Activated gamma-delta T cell (primary cell): ENCODE results near the gene GAS7.

Experiments
- DNase-seq: peaks from one replicate; lab custom pipeline; 2025; lab: John Stamatoyannopoulos, UW

GAS7 gene

DNA sequence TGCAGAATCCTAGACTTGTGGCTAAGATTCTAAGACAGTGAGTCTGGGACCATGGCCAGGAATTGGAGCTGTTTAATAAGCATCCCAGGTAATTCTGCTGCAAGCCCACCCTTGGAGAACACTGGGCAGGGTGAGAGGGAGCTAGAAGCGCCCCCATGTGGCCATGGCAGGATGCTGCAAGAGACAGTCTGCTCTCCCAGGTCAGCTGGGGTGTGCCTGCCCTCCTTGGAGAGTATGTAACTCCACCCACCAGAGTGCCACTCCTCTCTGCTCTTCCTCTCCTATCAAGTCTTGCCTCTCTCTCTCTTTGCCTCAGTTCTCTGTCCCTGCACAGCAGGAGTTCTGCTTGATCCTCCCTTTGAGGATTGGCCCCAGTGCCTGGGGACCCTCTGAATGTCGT, 308.3 kb downstream of the GAS7 start:
- no peak for DNase-seq

DNA sequence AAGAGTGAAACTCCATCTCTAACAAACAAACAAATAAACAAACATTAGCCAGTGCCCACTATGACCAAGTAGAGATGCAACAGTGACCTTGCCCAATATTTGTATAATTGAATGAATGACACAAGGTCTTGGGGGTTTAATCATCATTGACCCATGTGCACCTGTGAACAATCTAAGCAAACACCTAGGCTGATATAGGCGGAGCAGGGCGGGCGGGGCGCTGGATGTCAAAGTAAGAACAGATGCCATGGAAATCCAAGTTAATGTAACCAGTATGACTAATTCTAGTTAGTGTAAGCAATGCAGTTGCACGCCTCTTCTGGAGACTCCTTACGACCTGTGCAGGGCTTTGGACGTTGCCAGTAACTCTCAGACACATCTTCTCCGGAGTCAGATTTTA, 310.9 kb downstream of the GAS7 start:
- no peak for DNase-seq

DNA sequence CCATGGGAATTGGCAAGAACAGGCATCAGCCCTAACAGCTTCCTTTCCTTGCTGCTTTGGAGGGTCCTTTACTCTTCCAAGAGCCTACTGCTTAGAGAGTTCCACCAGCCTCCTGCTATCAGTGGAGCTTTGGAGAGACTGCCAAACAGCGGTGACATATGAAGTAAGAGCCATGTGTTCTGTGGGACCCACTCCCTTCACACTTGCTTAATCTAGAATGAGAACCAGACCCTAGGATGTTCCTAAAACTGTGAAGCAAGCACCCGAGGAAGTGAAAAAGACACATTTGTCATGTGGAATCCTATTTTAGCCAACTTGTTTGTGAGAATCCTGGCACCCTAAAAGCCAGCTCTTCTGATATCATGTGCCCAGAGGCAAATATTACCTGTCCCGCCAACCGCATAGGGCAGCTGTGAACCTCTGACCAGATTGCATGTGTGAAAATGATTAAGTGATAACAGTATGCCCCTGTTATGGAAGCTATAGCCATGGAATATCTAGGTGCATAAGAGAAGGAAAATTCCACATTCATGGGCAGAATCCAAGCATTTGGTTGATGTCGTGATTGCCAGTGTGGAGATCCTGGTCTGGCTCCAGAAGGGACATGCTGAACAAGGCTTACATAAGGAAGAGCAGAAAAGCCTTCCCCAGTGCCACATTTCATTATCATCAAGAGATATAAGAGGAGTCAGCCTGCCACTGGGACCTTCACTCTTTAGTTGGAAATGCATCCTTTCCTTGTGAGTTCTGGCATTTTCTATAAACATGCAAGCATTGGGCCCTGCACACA, 312.1 kb downstream of the GAS7 start:
- no peak for DNase-seq

DNA sequence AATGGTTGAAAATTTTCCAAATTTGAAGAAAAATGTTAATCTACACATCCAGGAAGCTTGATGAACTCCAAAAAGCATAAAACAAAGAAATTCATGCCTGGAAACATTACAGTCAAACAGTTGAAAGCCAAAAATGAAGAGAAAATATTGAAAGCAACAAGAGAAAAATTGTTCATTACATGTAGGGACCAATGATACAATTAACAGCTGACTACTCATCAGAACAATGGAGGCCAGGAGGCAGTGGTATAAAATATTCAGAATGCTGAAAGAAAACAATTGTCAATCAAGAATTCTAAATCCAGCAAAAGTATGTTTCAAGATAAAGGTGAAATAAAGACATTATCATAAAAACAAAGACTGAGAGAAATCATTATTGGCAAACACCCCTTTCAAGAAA, 315.0 kb downstream of the GAS7 start:
- DNase-seq = no peak

DNA sequence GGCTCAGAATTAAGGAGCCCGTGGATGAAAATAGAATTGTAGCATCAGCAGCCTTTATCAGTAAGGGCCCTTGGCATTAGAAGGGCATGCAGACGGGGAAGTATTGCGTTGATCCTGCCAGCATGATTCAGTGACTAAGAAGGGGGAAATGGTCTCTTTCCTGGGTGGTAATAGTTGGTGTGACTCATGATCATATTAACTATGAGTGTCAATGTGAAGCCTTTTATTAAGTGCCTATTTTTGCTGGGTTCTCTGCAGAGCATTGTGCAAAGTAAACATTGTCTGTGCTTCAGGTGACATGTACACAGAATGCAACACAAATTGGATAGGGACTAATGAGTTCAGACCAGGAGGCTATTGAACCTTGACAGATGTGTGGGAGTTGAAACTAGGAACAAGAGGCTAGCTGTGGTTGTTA, 317.8 kb downstream of the GAS7 start:
- DNase-seq = no peak

DNA sequence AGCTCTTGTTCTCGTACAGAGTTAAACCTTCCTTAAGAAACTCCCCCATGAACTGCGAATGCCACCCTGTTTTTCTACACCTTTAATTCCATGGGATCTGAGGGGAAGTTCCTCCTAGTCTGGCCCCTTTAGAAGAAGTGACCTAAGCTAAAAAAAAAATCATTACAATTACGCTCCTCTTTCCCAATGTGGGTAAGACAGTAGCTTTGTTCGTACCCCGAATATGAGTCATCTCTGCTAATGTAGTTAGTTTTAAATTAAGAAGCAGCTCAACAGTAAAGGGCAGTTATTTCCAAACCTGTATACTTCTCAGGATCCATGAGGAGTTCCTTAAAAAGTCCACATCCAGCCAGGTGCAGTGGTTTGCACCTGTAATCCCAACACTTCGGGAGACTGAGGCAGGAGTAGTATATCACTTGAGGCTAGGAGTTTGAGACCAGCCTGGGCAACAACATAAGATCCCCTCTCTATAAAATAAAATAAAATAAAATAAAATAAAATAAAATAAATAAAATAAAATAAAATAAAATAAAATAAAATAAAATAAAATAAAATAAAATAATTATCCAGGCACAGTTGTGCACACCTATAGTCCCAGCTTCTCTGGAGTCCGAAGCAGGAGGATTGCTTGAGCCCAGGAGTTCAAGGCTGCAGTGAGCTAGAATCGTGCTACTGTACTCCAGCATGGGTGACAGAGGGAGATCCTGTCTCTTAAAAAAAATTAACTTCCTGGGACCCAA, 319.4 kb downstream of the GAS7 start:
- DNase-seq = no peak

DNA sequence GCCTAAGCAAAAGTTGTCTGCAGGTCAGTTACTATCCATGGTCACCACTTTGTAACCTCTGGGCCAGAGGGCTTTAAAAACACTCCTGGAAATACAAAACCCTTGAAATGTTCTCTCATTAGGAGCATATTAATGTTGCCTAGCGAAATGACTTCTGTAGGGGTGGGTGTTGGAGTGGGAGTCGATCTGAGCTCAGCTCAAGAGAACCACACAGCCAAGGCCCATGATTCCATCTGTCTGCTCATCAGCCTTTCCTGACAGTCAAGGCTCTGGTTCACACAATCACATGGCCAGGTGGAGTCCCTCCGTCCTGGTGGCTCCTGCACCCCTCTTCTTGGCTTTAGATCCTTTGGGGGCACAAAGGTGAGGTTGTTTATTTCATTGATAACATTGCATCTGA, 320.1 kb downstream of the GAS7 start:
- DNase-seq = no peak

DNA sequence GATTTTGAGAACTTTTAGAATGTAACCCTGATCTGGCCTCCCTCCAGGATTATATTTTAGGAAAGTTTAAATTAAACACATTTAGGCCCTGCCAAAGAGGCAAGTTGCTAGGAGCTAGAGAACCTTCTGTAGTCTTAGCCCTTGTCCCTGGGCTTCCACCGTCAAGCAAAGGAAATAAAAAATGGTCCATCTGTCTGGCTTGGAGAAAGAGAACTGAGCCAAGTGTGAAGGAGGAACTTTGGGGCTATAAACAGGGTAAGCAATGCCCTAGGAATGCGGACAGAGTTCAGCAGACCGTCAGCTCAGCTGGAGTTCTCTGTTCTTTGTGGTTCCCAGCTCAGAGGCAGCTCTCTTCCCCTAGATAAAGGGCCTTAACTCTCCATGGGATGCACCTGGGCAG, 323.0 kb downstream of the GAS7 start:
- no peak for DNase-seq

DNA sequence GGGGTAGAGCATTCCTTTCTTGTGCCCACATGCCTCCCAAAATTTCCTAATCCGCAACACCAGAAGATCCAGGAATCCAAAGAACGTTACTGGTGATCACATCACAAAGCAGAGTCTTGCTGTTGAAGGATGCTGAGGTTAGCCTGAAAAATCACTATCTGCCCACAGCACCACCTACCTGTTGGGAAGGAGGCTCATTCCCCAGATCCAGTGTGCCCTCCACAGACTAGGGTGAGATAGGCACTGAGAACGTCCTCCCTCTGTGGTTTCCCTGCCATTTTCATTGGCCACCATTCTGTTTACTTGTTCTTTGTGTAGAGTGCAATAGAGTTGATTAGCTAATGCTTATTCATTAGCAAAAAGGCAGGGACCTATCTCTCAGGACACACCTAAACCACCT, 323.7 kb downstream of the GAS7 start:
- no peak for DNase-seq

DNA sequence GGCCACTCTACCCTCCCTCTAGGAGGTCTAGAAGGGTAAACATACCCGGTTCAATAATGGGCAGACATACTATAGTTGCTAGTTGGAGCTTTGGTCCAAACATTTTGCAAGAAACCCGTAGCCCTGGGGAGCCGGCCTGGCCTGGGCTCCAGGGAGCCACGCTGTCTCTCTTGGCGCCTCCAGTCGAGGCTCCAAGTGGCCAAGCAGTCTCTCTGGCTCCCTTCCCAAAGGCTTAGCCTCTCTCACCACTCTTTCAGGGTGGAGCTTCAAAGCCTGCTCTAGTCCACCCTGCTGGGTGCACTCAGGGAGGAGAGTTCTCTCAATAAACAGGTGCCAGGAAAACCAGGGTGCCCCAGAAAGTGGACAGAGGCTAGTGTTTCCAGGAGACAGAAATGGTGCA, 325.6 kb downstream of the GAS7 start:
- DNase-seq = no peak

DNA sequence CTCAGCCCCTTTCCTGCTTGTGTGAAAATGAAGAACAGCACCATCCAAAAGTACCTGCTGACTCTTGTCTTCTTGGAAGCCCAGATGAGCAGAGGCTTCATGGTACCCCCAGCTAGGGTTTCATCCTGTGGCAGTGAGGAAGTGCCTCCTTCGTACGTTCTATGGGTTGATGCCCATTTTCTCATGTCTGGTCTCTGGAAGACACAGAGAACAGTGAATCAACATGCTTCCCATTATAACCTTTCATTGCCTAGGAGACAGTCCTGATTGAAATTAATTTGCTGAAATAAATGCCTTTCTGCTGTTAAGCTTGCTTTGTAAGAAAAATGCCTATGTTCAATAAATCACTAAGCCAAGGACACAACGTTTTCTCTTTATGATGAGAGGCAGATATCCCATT, 329.9 kb downstream of the GAS7 start:
- no peak for DNase-seq

DNA sequence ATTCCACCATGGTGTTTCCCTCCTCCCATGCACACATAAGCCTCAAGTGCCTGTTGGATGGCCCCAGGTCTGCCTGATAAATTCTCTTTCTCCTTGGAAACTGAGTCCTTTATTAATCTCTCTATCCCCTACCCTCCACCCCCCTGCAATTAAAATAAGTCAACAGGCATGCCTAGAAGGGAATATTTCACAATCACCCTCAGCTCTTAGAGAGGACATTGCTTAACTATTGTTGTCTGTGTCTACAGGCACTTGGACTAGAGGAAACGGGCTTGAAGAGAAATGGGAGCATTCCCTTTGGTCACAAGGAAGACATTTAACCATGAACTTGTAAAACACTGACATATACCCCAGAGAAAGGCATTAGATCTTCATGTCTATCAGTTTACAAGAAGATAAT, 332.8 kb downstream of the GAS7 start:
- DNase-seq = no peak

DNA sequence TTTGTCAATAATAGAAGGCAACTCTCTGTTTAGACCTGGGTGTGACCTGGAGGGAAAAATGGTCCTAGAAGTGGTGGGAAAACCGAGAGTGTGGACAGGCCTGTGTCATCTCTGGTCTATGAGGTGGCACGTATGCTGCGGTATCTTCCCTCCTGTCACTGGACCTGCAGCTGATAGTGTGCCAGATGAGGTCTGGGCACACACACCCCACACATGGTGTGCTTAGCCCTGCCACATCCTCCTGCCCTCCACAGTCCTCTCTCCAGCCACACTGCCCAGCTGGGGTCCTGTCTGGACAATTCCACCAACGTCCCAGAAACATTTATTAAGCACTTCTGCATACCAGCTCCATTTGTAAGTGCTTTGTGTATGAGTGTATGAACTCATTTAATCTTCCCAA, 335.5 kb downstream of the GAS7 start:
- DNase-seq = no peak

DNA sequence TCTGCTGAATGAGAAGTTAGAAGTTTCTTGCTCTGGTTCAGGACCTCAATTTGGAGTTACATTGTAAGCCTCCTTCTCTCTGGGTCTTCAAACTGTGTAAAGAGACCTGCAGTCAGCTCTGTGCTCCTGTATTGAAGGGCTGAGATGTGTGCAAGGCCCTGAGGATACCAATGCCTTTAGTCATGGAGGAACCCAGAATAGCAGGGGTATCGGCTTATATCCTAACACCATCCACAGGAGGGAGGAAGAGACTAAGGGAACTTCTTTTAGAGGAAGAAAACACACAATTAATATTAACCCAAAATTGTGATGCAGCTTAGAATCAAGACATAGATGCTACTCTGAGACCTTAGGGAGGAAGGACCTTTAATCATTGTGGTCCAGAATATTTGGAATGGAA, 336.2 kb downstream of the GAS7 start:
- DNase-seq = no peak

DNA sequence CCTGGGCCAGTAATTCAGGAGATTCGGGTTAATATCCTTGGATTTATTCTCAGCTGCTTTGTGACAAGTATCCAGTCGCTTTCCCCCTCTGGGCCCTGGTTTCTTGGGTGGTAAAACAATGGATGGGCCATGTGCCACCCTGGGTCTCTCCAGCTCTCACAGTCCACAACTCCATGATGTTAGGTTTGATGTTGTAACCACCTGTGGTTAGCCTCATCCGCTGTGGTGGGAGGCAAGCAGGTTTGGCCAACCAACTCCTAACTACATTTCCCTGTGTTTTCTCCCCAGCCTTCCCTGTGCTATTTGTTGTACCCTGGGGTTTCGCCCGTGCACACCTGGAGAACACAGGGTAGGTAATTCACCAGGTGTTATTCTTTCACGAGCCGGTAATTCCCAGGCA, 337.6 kb downstream of the GAS7 start:
- DNase-seq = no peak
